ENCODE measurements around the gene COL25A1. TPM values are rescaled to one million over a fixed set of nuclear protein-coding genes. Genes with fewer than 3 reads are reported as not detected.

Gene COL25A1
- total RNA-seq, 4 donors from 2014 or later = 0.14 to 1.6 (median 0.32) TPM; not detected in 1

DNA sequence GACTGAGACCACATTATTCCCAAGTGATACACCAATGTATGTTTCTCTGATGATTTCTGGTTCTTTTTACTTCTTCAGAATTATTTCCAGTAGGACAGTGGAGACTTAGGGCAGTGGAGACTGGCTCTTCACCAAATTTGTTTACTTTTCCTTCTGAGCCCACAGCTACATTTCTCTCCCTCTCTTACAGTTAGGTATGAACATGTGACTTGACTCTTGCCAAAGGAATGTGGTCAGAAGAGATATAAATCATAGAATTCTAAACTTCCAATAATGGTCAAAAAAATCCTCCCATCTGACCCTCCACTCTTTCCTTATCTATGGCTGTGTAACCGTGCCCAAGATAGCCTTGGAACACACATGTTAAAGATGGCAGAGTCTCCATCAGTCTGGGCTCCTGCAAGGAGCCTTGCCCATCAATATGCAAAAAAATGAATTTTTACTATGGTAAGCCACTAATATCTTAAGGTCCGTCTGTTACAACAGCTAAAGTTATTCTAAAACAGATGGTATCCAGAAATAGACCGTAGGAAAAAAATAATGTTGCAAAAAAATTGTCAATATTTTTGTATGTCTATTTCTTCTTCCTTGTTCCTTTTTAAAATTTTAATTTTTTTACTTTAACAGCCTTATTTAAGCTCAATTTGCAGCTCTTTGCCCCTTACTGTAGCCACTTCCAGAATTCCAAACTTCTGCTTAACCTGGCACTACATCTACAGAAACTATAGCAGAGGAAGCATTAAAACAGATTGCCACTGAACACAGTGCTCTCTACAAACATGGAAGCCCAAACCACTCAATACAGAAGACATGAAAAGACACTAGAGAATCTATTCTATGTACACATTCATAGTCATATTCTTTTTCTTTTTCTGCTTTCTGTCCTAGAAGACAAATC is 260.7 kb downstream of the COL25A1 start:
- H3K27me3 ChIP-seq = no peaks in the 10 kb centered on the region
- peaks cover 0 to 8% (median 0%) of the 10 kb centered on the region in 4 donors for H3K4me1 ChIP-seq
- TF ChIP-seq POLR2AphosphoS5 (IDR thresholded peaks at IDR 0.05) = no peak
- no peak for TF ChIP-seq POLR2A (IDR thresholded peaks at IDR 0.05)
- TF ChIP-seq CTCF (IDR thresholded peaks at IDR 0.05) = no peak
- TF ChIP-seq EP300 (IDR thresholded peaks at IDR 0.05; ENCODE audit: low read depth) = no peak
- no peak for DNase-seq
- H3K4me3 ChIP-seq = no peak overlapping the region
- in situ Hi-C loops (cut with MboI; ENCODE audit: low pct_ligation_motif_present in 1 of 4, low pct_unique_long_range_greater_than_20kb in 1 of 4, low sequenced_read_pairs in 3 of 4) = no loop called here
- no peaks in the 10 kb centered on the region for H3K36me3 ChIP-seq
- H3K27ac ChIP-seq = no peak overlapping the region
- intact Hi-C loops (cut with DNase I; ENCODE audit: low total_unique reads) = no loop called here
- 72 to 80% methylated on average over 2 to 3 of the region's 3 CpGs for WGBS, 2 donors (ENCODE audit: low coverage in 1 of 2)
- H3K9me3 ChIP-seq = no peaks in the 10 kb centered on the region

- no peaks in the 10 kb centered on the region for H3K36me3 ChIP-seq
- H3K9me3 ChIP-seq = no peaks in the 10 kb centered on the region
- no peaks in the 10 kb centered on the region for H3K4me1 ChIP-seq
- H3K27ac ChIP-seq = no peak overlapping the region
- H3K4me3 ChIP-seq = no peak overlapping the region
- TF ChIP-seq POLR2AphosphoS5 (IDR thresholded peaks at IDR 0.05) = no peak
- no peak for TF ChIP-seq EP300 (IDR thresholded peaks at IDR 0.05; ENCODE audit: low read depth)
- no peak for TF ChIP-seq CTCF (IDR thresholded peaks at IDR 0.05)
- TF ChIP-seq POLR2A (IDR thresholded peaks at IDR 0.05) = no peak
- intact Hi-C loops (cut with DNase I; ENCODE audit: low total_unique reads) = no loop called here
- DNase-seq = no peak
- WGBS, 2 donors (ENCODE audit: low coverage in 1 of 2) = 87% methylated on average over 5 of the region's 5 CpGs
- in situ Hi-C loops (cut with MboI; ENCODE audit: low pct_ligation_motif_present in 1 of 4, low pct_unique_long_range_greater_than_20kb in 1 of 4, low sequenced_read_pairs in 3 of 4) = no loop called here
- no peaks in the 10 kb centered on the region for H3K27me3 ChIP-seq
Measured at GRCh38 chr4:109040441-109040840, 262.0 kb downstream of the COL25A1 start.

- TF ChIP-seq CTCF (IDR thresholded peaks at IDR 0.05) = no peak
- no peak for DNase-seq
- H3K4me1 ChIP-seq = no peaks in the 10 kb centered on the region
- intact Hi-C loops (cut with DNase I; ENCODE audit: low total_unique reads) (no loop called here), in situ Hi-C loops (cut with MboI; ENCODE audit: low pct_ligation_motif_present in 1 of 4, low pct_unique_long_range_greater_than_20kb in 1 of 4, low sequenced_read_pairs in 3 of 4) (no loop called here)
- no peaks in the 10 kb centered on the region for H3K27me3 ChIP-seq
- WGBS, 2 donors (ENCODE audit: low coverage in 1 of 2) = 42 to 73% methylated on average over 2 of the region's 2 CpGs
- no peaks in the 10 kb centered on the region for H3K36me3 ChIP-seq
- H3K9me3 ChIP-seq = no peaks in the 10 kb centered on the region
- H3K27ac ChIP-seq = no peak overlapping the region
- H3K4me3 ChIP-seq = no peak overlapping the region
Measured at GRCh38 chr4:109037026-109037425, 265.4 kb downstream of the COL25A1 start.

DNA sequence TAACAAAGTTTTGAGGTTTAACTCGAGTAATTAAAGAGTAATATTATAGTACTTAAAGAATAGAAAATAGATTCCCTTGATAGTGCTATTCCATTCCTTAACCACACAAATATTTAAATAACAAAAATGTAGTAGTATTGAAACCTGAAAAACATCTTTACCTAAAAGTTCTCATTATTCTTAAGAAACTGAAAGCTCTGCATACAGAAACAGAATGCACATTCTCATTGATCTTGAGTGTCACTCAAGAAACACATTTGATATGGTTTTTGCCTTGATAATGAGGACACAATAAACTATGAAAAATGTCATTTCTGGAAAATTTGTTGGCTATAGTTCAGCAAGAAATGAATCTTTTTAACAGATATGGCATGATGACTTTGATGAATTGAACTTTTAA is 268.5 kb downstream of the COL25A1 start:
- intact Hi-C loops (cut with DNase I; ENCODE audit: low total_unique reads) = no loop called here
- no peak for DNase-seq
- TF ChIP-seq CTCF (IDR thresholded peaks at IDR 0.05) (no peak), POLR2AphosphoS5 (IDR thresholded peaks at IDR 0.05) (no peak), POLR2A (IDR thresholded peaks at IDR 0.05) (no peak), EP300 (IDR thresholded peaks at IDR 0.05; ENCODE audit: low read depth) (no peak)
- no peaks in the 10 kb centered on the region for H3K27me3 ChIP-seq
- 74 to 96% methylated on average over 1 of the region's 1 CpG for WGBS, 2 donors (ENCODE audit: low coverage in 1 of 2)
- no peaks in the 10 kb centered on the region for H3K4me1 ChIP-seq
- in situ Hi-C loops (cut with MboI; ENCODE audit: low pct_ligation_motif_present in 1 of 4, low pct_unique_long_range_greater_than_20kb in 1 of 4, low sequenced_read_pairs in 3 of 4) = no loop called here
- H3K27ac ChIP-seq = no peak overlapping the region
- no peaks in the 10 kb centered on the region for H3K9me3 ChIP-seq
- no peaks in the 10 kb centered on the region for H3K36me3 ChIP-seq
- no peak overlapping the region for H3K4me3 ChIP-seq
